GM12801 (cell line): Measurements from ENCODE around the gene GALNT3.

Experiments
- TF ChIP-seq, protein P1 (sequence below): IDR thresholded peaks from one replicate; pipeline ENCODE4 v1.5.1; 2011; ENCODE audit warnings: control low read depth; ENCODE audit not compliant: insufficient read length; ENCODE audit errors: extremely low read depth

Gene GALNT3

DNA sequence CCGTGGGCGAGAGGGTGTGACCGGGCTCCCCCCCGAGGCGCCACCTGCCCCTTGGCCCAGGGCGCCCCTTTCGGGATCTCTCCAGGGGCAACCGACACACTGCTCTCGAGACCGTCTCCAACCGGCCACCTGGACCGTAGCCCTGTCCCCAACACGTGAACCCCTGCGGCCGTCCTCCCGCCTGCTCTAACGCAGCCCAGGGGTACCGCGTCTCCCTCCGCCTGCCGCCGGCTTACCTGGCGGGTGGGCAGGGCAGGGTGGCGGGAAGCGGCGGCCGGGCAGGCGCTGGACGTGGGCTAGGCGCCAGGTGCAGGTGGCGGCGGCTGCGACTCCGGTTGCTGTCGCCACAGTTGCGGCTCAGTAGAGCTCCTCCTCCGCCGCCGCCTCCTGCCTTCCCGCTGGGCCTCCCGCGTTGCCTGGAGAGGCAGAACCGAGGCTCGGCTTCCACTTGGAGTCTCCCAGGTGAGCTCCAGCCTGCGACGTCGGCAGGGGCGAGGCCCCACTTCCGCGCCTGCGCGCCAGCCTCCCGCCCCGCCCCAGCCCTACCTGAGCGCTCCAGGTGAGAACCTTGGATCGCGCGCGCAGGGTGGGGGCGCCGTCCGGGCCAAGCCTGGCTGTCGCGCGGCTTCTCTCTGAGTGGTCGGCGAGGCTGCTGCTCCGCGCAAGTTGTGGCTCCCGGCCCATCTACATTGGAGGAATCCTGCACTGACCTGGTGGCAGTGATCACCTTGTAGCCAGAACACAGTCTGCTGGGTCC is at the start of gene GALNT3:
TSS of gene GALNT3 (minus strand) at position 469 of the 757 bp plus-strand sequence. CDS start 23,547 bp downstream, outside the sequence.
- TF ChIP-seq, protein P1, sequence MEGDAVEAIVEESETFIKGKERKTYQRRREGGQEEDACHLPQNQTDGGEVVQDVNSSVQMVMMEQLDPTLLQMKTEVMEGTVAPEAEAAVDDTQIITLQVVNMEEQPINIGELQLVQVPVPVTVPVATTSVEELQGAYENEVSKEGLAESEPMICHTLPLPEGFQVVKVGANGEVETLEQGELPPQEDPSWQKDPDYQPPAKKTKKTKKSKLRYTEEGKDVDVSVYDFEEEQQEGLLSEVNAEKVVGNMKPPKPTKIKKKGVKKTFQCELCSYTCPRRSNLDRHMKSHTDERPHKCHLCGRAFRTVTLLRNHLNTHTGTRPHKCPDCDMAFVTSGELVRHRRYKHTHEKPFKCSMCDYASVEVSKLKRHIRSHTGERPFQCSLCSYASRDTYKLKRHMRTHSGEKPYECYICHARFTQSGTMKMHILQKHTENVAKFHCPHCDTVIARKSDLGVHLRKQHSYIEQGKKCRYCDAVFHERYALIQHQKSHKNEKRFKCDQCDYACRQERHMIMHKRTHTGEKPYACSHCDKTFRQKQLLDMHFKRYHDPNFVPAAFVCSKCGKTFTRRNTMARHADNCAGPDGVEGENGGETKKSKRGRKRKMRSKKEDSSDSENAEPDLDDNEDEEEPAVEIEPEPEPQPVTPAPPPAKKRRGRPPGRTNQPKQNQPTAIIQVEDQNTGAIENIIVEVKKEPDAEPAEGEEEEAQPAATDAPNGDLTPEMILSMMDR, result no peak

DNA sequence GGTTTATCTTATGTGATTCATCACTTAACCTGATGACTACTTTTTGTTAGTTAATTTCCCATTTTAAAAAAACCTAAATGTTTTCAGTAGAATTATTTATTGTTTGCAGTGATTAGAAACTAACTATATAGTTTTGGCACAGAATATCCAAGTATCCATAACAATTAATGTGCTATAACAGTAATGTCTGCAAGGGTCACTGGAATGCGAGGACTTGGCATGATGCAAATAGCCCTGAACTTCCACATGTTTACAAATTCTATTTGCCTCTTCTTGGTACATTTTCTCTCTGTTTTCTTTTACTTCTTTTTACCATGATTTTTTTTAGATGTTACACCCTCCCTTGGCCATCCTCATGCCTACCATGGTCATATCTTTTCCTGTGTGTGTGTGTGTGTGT is 49.3 kb upstream of the GALNT3 start:
- TF ChIP-seq, protein P1, result no peak

DNA sequence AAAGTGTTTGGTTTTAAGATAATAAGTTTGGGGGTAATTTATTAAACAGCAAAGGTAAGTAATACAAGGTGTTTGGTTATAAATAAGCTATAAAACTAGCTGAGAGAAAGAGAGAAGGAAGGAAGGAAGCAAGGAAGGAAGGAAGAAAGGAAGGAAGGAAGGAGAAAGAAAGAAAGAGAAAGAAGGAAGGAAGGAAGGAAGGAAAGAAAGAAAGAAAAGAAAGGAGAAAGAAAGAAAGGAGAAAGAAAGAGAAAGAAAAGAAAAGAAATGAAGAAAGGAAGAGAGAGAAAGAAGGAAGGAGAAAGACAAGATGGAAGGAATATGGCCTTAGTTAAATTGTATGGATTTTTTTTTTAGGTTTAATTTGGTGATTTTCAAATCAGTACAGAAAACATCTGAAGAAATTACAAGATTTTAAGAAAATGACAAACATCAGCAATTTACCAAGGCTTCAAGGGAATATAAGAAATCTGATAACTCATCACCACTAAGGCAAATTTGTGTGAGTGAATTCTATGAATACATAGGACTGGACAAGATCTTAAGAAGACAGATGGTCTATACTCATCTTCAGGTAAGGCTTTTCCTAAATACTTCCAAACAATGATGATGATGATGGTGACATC is 46.4 kb upstream of the GALNT3 start:
- TF ChIP-seq, protein P1, result no peak

DNA sequence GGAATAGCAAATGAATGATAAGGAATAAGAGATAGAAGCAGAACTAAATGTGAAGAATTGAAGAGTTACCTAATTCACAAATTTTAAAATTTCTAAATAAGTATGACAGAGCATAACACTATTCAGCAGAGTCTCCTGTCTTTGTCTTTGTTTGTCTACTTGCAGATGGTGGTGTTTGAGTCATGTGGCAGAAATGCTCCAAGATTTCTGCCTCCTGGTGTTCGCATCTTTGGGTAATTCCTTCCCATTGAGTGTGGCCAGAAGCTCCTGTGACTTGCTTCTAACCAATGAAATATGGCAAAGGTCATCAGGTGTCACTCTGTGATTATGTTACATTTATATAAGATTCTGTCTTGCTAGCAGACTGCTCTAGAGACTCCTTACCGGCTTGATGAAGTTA is 45.6 kb upstream of the GALNT3 start:
- TF ChIP-seq, protein P1, result no peak

DNA sequence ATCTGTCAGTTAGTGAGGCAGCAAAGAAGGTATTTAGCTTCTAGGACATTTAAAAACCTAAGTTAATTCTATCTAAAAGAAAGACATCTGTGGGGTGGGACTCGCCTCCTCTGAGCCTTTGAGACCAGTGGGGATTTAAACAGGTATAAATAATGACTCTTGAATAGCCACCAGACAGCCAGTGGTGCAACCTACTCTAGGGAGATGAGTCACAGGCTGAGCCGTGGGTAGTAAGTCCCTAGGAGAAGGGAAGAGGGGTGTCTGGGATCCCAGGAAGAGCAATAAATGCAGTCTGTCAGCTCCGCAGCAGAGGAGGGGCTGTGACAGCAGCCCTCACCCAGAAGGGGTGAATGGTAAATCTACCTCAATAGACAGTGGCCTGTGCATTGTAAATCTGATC is 43.1 kb upstream of the GALNT3 start:
- TF ChIP-seq, protein P1, result no peak

DNA sequence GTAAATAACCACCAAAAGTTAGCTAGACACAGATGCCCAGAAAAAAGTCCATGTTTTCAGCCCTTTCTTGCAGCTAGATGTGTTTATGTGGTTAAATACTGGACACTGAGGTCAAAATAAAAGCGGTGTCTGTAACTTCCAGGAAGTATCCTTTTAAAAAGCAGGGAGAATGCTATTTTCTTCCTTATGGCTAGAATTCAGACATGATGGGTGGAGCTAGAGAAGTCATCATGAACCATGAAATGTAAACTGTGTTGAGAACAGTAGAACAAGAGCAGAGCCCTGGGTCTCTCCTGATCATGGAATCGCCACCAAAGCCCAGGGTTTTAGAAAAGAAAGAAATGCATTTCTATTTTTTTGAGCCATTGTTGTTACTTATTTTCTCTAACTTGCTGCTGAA is 41.3 kb upstream of the GALNT3 start:
- TF ChIP-seq, protein P1, result no peak

DNA sequence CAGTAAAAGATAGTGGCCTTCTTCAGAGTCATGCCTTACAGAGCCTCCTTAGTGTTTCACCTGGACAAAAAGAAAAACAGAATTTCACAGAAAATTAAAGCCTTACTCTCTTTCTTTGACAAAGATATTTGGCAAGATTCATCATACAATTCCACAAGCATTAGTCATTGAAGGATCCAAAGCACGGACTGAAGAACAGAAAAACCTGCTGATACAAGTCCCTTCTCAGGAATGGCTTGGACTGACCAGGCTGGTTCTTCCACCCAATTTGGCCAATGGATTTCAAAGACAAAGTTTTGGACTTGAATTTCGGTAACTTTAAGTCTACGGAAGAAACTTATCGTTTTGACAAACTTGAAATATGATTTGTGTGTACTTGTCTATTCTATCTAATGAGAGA is 39.1 kb upstream of the GALNT3 start:
- TF ChIP-seq, protein P1, result no peak
